Measurements from ENCODE around the gene LGI2. TPM values are rescaled to one million over a fixed set of nuclear protein-coding genes. Genes with fewer than 3 reads are reported as not detected.
"Not testable (repeated sequence)": the region's sequence is repeated elsewhere in the genome, so short reads cannot be mapped to it uniquely, and the experiment has no call there.

Gene LGI2
- total and polyA plus RNA-seq, 7 donors, result 0.08 to 1.0 (median 0.32) TPM

DNA sequence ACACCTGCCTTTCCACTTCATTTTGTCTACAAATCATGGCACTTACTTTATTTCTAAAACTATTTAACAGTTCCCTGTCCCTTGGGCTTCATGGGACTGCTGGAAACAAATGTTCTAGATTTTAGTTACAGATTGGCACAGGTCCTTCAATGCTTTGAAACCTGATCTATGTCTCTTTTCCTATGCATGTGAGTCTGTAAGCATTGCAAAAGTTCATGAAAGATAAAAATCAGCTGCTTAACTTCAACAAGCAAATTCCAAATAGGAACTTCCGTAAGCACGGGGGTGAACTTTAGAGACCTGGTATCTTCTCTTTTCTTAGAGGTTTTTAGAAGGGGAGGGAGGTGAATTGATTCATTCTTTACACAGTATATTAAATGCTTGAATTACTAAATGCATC is 9.5 kb downstream of the LGI2 start:
- ATAC-seq (no peak), DNase-seq (no peak)
- 77 to 79% (median 78%) methylated on average over 2 of the region's 2 CpGs for WGBS, 3 donors
- Histone ChIP-seq H3K4me3 (no peak overlapping the region), H3K4me1 (peaks cover 3% of the 10 kb centered on the region), H3K9me3 (no peaks in the 10 kb centered on the region), H3K27me3 (ENCODE audit: insufficient read depth in 3 of 3, low read length in 2 of 3) (peaks cover 0 to 8% (median 0%) of the 10 kb centered on the region in 3 donors), H3K27ac (no peak overlapping the region), H3K36me3 (ENCODE audit: insufficient read depth in 1 of 2, low read depth in 1 of 2) (no peaks in the 10 kb centered on the region)
- TF ChIP-seq, protein P1, sequence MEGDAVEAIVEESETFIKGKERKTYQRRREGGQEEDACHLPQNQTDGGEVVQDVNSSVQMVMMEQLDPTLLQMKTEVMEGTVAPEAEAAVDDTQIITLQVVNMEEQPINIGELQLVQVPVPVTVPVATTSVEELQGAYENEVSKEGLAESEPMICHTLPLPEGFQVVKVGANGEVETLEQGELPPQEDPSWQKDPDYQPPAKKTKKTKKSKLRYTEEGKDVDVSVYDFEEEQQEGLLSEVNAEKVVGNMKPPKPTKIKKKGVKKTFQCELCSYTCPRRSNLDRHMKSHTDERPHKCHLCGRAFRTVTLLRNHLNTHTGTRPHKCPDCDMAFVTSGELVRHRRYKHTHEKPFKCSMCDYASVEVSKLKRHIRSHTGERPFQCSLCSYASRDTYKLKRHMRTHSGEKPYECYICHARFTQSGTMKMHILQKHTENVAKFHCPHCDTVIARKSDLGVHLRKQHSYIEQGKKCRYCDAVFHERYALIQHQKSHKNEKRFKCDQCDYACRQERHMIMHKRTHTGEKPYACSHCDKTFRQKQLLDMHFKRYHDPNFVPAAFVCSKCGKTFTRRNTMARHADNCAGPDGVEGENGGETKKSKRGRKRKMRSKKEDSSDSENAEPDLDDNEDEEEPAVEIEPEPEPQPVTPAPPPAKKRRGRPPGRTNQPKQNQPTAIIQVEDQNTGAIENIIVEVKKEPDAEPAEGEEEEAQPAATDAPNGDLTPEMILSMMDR (IDR thresholded peaks at IDR 0.05), result no peak
- intact Hi-C loops (cut with DNase I), result no loop called here

DNA sequence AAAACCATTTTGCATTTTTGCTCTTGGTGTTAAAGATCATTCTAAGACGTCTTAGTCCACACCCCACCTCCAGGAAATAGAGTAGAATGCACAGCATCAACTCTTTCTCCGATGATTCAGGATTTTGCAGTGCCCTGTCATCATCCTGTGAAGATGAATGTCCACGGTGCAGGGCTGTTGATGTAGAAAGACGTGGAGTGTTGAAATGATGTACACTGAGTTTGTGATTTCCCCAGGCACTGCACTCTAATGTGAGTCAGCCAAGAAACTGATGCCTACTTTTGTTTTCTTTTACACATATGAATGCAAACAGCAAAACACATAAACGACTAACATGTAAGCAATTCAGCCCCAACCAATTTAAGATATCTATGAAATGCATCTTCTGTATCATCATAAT is 10.5 kb downstream of the LGI2 start:
- 32 to 84% (median 84%) methylated on average over 5 of the region's 5 CpGs for WGBS, 3 donors

GRCh38 chr4:25019501-25019900 is 11.2 kb downstream of the LGI2 start:
- WGBS, 3 donors, result 94 to 98% (median 95%) methylated on average over 2 of the region's 2 CpGs
- ATAC-seq (no peak), DNase-seq (no peak)
- Histone ChIP-seq H3K4me3 (no peak overlapping the region), H3K36me3 (ENCODE audit: insufficient read depth in 1 of 2, low read depth in 1 of 2) (no peaks in the 10 kb centered on the region), H3K4me1 (peaks cover 3% of the 10 kb centered on the region), H3K27me3 (ENCODE audit: insufficient read depth in 3 of 3, low read length in 2 of 3) (peaks cover 0 to 4% (median 0%) of the 10 kb centered on the region in 3 donors), H3K9me3 (no peaks in the 10 kb centered on the region), H3K27ac (no peak overlapping the region)
- TF ChIP-seq, protein P1 (IDR thresholded peaks at IDR 0.05), result no peak
- intact Hi-C loops (cut with DNase I), result no loop called here

More for the DNA sequence above, 10.5 kb downstream of the LGI2 start:
- Histone ChIP-seq H3K27ac (no peak overlapping the region), H3K27me3 (ENCODE audit: insufficient read depth in 3 of 3, low read length in 2 of 3) (peaks cover 0 to 4% (median 0%) of the 10 kb centered on the region in 3 donors), H3K36me3 (ENCODE audit: insufficient read depth in 1 of 2, low read depth in 1 of 2) (no peaks in the 10 kb centered on the region), H3K4me1 (peaks cover 3% of the 10 kb centered on the region), H3K9me3 (no peaks in the 10 kb centered on the region), H3K4me3 (no peak overlapping the region)
- intact Hi-C loops (cut with DNase I), result no loop called here
- TF ChIP-seq, protein P1 (IDR thresholded peaks at IDR 0.05), result no peak
- DNase-seq (no peak), ATAC-seq (no peak)

- WGBS, 3 donors, result 47 to 54% (median 52%) methylated on average over 3 of the region's 3 CpGs
- H3K27ac ChIP-seq, result no peak overlapping the region
- ATAC-seq, result no peak
- no peaks in the 10 kb centered on the region for H3K4me1 ChIP-seq
- H3K9me3 ChIP-seq, result no peaks in the 10 kb centered on the region
- intact Hi-C loops (cut with DNase I), result no loop called here
- peaks cover 0 to 7% (median 0%) of the 10 kb centered on the region in 3 donors for H3K27me3 ChIP-seq (ENCODE audit: insufficient read depth in 3 of 3, low read length in 2 of 3)
- no peak overlapping the region for H3K4me3 ChIP-seq
- no peak for DNase-seq
- TF ChIP-seq, protein P1 (IDR thresholded peaks at IDR 0.05), result no peak
- no peaks in the 10 kb centered on the region for H3K36me3 ChIP-seq (ENCODE audit: insufficient read depth in 1 of 2, low read depth in 1 of 2)
Measured at GRCh38 chr4:25015012-25015411, 15.7 kb downstream of the LGI2 start.

DNA sequence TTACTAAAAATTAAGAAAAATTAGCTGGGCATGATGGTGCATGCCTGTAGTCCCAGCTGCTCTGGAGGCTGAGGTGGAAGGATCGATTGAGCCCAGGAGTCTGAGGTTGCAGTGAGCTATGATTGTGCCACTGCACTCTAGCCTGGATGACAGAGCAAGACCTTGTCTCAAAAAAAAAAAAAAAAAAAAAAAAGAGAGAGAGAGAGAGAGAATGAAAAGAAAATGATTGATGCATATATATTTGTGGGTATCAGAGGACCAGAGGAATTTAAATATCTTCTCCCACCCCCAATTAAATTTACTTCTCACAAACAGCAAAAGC is 16.1 kb downstream of the LGI2 start:
- H3K27me3 ChIP-seq (ENCODE audit: insufficient read depth in 3 of 3, low read length in 2 of 3); H3K4me3 ChIP-seq; H3K9me3 ChIP-seq; H3K36me3 ChIP-seq (ENCODE audit: insufficient read depth in 1 of 2, low read depth in 1 of 2); H3K27ac ChIP-seq; ATAC-seq; intact Hi-C loops (cut with DNase I); DNase-seq; H3K4me1 ChIP-seq: not testable (repeated sequence)
- WGBS, 3 donors, result 70 to 83% (median 77%) methylated on average over 1 of the region's 1 CpG
